Activated CD4-positive, alpha-beta T cell treated with anti-CD3 and anti-CD28 coated beads, Interleukin-2, amount 10 ng/mL, durations not matched to agents 24 days and 14 days (primary cell): Measurements from ENCODE around the gene HOXB8. TPM values are rescaled to one million over a fixed set of nuclear protein-coding genes. Genes with fewer than 3 reads are reported as not detected.
A peak's percentile ranks its signal among the peaks of the same experiment; 100 is the strongest.

Source experiments
- DNase-seq: peaks from one replicate; pipeline ENCODE4 v3.0.0; 2022
- H3K27ac Mint-ChIP-seq: one replicate; pipeline ENCODE4 v1.8.0; 2022; ENCODE audit warnings: mild to moderate bottlenecking, mixed read lengths
- H3K27me3 Mint-ChIP-seq: one replicate; pipeline ENCODE4 v1.8.0; 2022; ENCODE audit warnings: mixed read lengths
- H3K36me3 Mint-ChIP-seq: one replicate; pipeline ENCODE4 v1.8.0; 2022; ENCODE audit warnings: low read depth, mild to moderate bottlenecking, mixed read lengths
- H3K4me1 Mint-ChIP-seq: one replicate; pipeline ENCODE4 v1.8.0; 2021; ENCODE audit warnings: mixed read lengths
- H3K4me3 Mint-ChIP-seq: one replicate; pipeline ENCODE4 v1.8.0; 2022; ENCODE audit warnings: mild to moderate bottlenecking, moderate library complexity, mixed read lengths
- H3K9me3 Mint-ChIP-seq: one replicate; pipeline ENCODE4 v1.8.0; 2021; ENCODE audit warnings: mixed read lengths
- intact Hi-C: fragments of 100-400 bp; cut with micrococcal nuclease; formaldehyde crosslinking; loops from one replicate; pipeline ENCODE4 v1.15.1; 2023
- total RNA-seq: library from RNA; stranded (reverse); gene quantifications from 2 replicates; pipeline ENCODE4 v1.2.3, GENCODE V29; 2022

HOXB8 gene
- total RNA-seq, 1 donor from 2014 or later: not detected

- Mint-ChIP-seq H3K4me1 (peaks cover 10% of the 10 kb centered on the region), H3K36me3 (no peaks in the 10 kb centered on the region), H3K27me3 (peaks cover 82% of the 10 kb centered on the region), H3K9me3 (no peaks in the 10 kb centered on the region), H3K4me3 (peak overlapping the region; percentile 85), H3K27ac (no peak overlapping the region)
- intact Hi-C loops: loop anchor here (5.0 kb wide), 1 partner anchor 33 kb away; the partner anchor contains the start of genes HOXB3 and HOXB5
- DNase-seq: peak; percentile 78
Measured at GRCh38 chr17:48624544-48625494, 9.7 kb upstream of the HOXB8 start.

GRCh38 chr17:48624118-48624517, 9.0 kb upstream of the HOXB8 start:
- Mint-ChIP-seq H3K36me3 (no peaks in the 10 kb centered on the region), H3K4me1 (peaks cover 14% of the 10 kb centered on the region), H3K9me3 (no peaks in the 10 kb centered on the region), H3K4me3 (peak overlapping the region; percentile 35), H3K27ac (no peak overlapping the region), H3K27me3 (peaks cover 81% of the 10 kb centered on the region)
- no peak for DNase-seq
- intact Hi-C loops: no loop called here

- Mint-ChIP-seq H3K4me1 (peaks cover 16% of the 10 kb centered on the region), H3K4me3 (no peak overlapping the region), H3K27ac (no peak overlapping the region), H3K27me3 (peaks cover 81% of the 10 kb centered on the region), H3K9me3 (no peaks in the 10 kb centered on the region), H3K36me3 (no peaks in the 10 kb centered on the region)
- no peak for DNase-seq
- intact Hi-C loops: no loop called here
Measured at GRCh38 chr17:48623583-48623982, 8.5 kb upstream of the HOXB8 start.

GRCh38 chr17:48622857-48623256, 7.8 kb upstream of the HOXB8 start:
- Mint-ChIP-seq H3K36me3 (no peaks in the 10 kb centered on the region), H3K4me3 (no peak overlapping the region), H3K27ac (no peak overlapping the region), H3K4me1 (peaks cover 20% of the 10 kb centered on the region), H3K9me3 (no peaks in the 10 kb centered on the region), H3K27me3 (peaks cover 81% of the 10 kb centered on the region)
- DNase-seq: no peak
- intact Hi-C loops: no loop called here

GRCh38 chr17:48621410-48622392, 6.6 kb upstream of the HOXB8 start:
- intact Hi-C loops: no loop called here
- no peak for DNase-seq
- peaks cover 81% of the 10 kb centered on the region for H3K27me3 Mint-ChIP-seq
- peaks cover 28% of the 10 kb centered on the region for H3K4me1 Mint-ChIP-seq
- no peak overlapping the region for H3K4me3 Mint-ChIP-seq
- no peaks in the 10 kb centered on the region for H3K9me3 Mint-ChIP-seq
- H3K36me3 Mint-ChIP-seq: no peaks in the 10 kb centered on the region
- H3K27ac Mint-ChIP-seq: no peak overlapping the region

- Mint-ChIP-seq H3K4me1 (peaks cover 25% of the 10 kb centered on the region), H3K36me3 (no peaks in the 10 kb centered on the region), H3K27ac (no peak overlapping the region), H3K4me3 (no peak overlapping the region), H3K9me3 (no peaks in the 10 kb centered on the region), H3K27me3 (peaks cover 86% of the 10 kb centered on the region)
- no peak for DNase-seq
- intact Hi-C loops: no loop called here
Measured at GRCh38 chr17:48620461-48621139, 5.5 kb upstream of the HOXB8 start.

- intact Hi-C loops: loop anchor here (10.0 kb wide), 1 partner anchor 1345 kb away; the partner anchor contains the start of gene DLX4
- peaks cover 90% of the 10 kb centered on the region for H3K27me3 Mint-ChIP-seq
- H3K9me3 Mint-ChIP-seq: no peaks in the 10 kb centered on the region
- peaks cover 25% of the 10 kb centered on the region for H3K4me1 Mint-ChIP-seq
- DNase-seq: no peak
- H3K27ac Mint-ChIP-seq: no peak overlapping the region
- peaks cover 1% of the 10 kb centered on the region for H3K36me3 Mint-ChIP-seq
- no peak overlapping the region for H3K4me3 Mint-ChIP-seq
Measured at GRCh38 chr17:48619826-48620449, 4.8 kb upstream of the HOXB8 start.

GRCh38 chr17:48618256-48618896, 3.3 kb upstream of the HOXB8 start:
- Mint-ChIP-seq H3K36me3 (peaks cover 3% of the 10 kb centered on the region), H3K27ac (peak overlapping the region; percentile 48), H3K27me3 (peaks cover 90% of the 10 kb centered on the region), H3K9me3 (no peaks in the 10 kb centered on the region), H3K4me1 (peaks cover 30% of the 10 kb centered on the region), H3K4me3 (peak overlapping the region; percentile 4)
- intact Hi-C loops: loop anchor here (1.0 to 10.0 kb wide), 2 partner anchors 593 to 1346 kb away; partner anchors contain the start of gene DLX4
- DNase-seq: peak; percentile 95

- peaks cover 5% of the 10 kb centered on the region for H3K36me3 Mint-ChIP-seq
- H3K9me3 Mint-ChIP-seq: no peaks in the 10 kb centered on the region
- H3K4me1 Mint-ChIP-seq: peaks cover 34% of the 10 kb centered on the region
- H3K27ac Mint-ChIP-seq: peak overlapping the region; percentile 47
- H3K27me3 Mint-ChIP-seq: peaks cover 88% of the 10 kb centered on the region
- peak; percentile 59 for DNase-seq
- intact Hi-C loops: loop anchor here (1.0 to 10.0 kb wide), 3 partner anchors 23 to 1347 kb away; partner anchors contain the start of gene DLX4
- no peak overlapping the region for H3K4me3 Mint-ChIP-seq
Measured at GRCh38 chr17:48617471-48618255, 2.6 kb upstream of the HOXB8 start.

GRCh38 chr17:48616717-48617470, 1.8 kb upstream of the HOXB8 start:
- H3K4me1 Mint-ChIP-seq: peaks cover 37% of the 10 kb centered on the region
- H3K27ac Mint-ChIP-seq: peak overlapping the region; percentile 73
- H3K27me3 Mint-ChIP-seq: peaks cover 86% of the 10 kb centered on the region
- no peaks in the 10 kb centered on the region for H3K9me3 Mint-ChIP-seq
- no peak overlapping the region for H3K4me3 Mint-ChIP-seq
- intact Hi-C loops: loop anchor here (2.0 to 10.0 kb wide), 2 partner anchors 24 to 1348 kb away; partner anchors contain the start of gene DLX4
- DNase-seq: no peak
- H3K36me3 Mint-ChIP-seq: peaks cover 5% of the 10 kb centered on the region

- Mint-ChIP-seq H3K27me3 (peaks cover 87% of the 10 kb centered on the region), H3K27ac (peak overlapping the region; percentile 73), H3K9me3 (no peaks in the 10 kb centered on the region), H3K36me3 (peaks cover 7% of the 10 kb centered on the region), H3K4me3 (no peak overlapping the region), H3K4me1 (peaks cover 44% of the 10 kb centered on the region)
- DNase-seq: no peak
- intact Hi-C loops: loop anchor here (2.0 to 10.0 kb wide), 3 partner anchors 25 to 1349 kb away; partner anchors contain the start of gene DLX4
Measured at GRCh38 chr17:48615963-48616716, 1.0 kb upstream of the HOXB8 start.
